Activated CD4-positive, alpha-beta T cell treated with anti-CD3 and anti-CD28 coated beads, Interleukin-2, amount 10 ng/mL, durations not matched to agents 24 days and 14 days (primary cell): Measurements from ENCODE around the gene NBEAL1. TPM values are rescaled to one million over a fixed set of nuclear protein-coding genes. Genes with fewer than 3 reads are reported as not detected.
"Not testable (repeated sequence)": the region's sequence is repeated elsewhere in the genome, so short reads cannot be mapped to it uniquely, and the experiment has no call there.

Experiments used
- DNase-seq: peaks from one replicate; pipeline ENCODE4 v3.0.0; 2022
- H3K27ac Mint-ChIP-seq: one replicate; pipeline ENCODE4 v1.8.0; 2022; ENCODE audit warnings: mild to moderate bottlenecking, mixed read lengths
- H3K27me3 Mint-ChIP-seq: one replicate; pipeline ENCODE4 v1.8.0; 2022; ENCODE audit warnings: mixed read lengths
- H3K36me3 Mint-ChIP-seq: one replicate; pipeline ENCODE4 v1.8.0; 2022; ENCODE audit warnings: low read depth, mild to moderate bottlenecking, mixed read lengths
- H3K4me1 Mint-ChIP-seq: one replicate; pipeline ENCODE4 v1.8.0; 2021; ENCODE audit warnings: mixed read lengths
- H3K4me3 Mint-ChIP-seq: one replicate; pipeline ENCODE4 v1.8.0; 2022; ENCODE audit warnings: mild to moderate bottlenecking, moderate library complexity, mixed read lengths
- H3K9me3 Mint-ChIP-seq: one replicate; pipeline ENCODE4 v1.8.0; 2021; ENCODE audit warnings: mixed read lengths
- intact Hi-C: fragments of 100-400 bp; cut with micrococcal nuclease; formaldehyde crosslinking; loops from one replicate; pipeline ENCODE4 v1.15.1; 2023
- total RNA-seq: library from RNA; stranded (reverse); gene quantifications from 2 replicates; pipeline ENCODE4 v1.2.3, GENCODE V29; 2022

The NBEAL1 gene
- total RNA-seq, 1 donor from 2014 or later, result 9.5 TPM

- no peak overlapping the region for H3K4me3 Mint-ChIP-seq
- peaks cover 10% of the 10 kb centered on the region for H3K4me1 Mint-ChIP-seq
- no peak for DNase-seq
- intact Hi-C loops, result no loop called here
- peaks cover 31% of the 10 kb centered on the region for H3K9me3 Mint-ChIP-seq
- H3K27me3 Mint-ChIP-seq, result no peaks in the 10 kb centered on the region
- H3K36me3 Mint-ChIP-seq, result peaks cover 32% of the 10 kb centered on the region
- H3K27ac Mint-ChIP-seq, result no peak overlapping the region
Measured at GRCh38 chr2:203104273-203104672, 89.6 kb downstream of the NBEAL1 start.

GRCh38 chr2:203105996-203106395 is 91.3 kb downstream of the NBEAL1 start:
- Mint-ChIP-seq H3K36me3 (peaks cover 29% of the 10 kb centered on the region), H3K4me3 (no peak overlapping the region), H3K4me1 (peaks cover 10% of the 10 kb centered on the region), H3K27ac (no peak overlapping the region), H3K9me3 (peaks cover 28% of the 10 kb centered on the region), H3K27me3 (no peaks in the 10 kb centered on the region)
- DNase-seq, result no peak
- intact Hi-C loops, result no loop called here

- H3K4me1 Mint-ChIP-seq, DNase-seq, H3K27me3 Mint-ChIP-seq, H3K4me3 Mint-ChIP-seq, intact Hi-C loops, H3K9me3 Mint-ChIP-seq, H3K27ac Mint-ChIP-seq: not testable (repeated sequence)
- H3K36me3 Mint-ChIP-seq, result peaks cover 11% of the 10 kb centered on the region
Measured at GRCh38 chr2:203110496-203110895, 95.8 kb downstream of the NBEAL1 start.

GRCh38 chr2:203112342-203112741 is 97.7 kb downstream of the NBEAL1 start:
- no peak for DNase-seq
- Mint-ChIP-seq H3K4me1 (no peaks in the 10 kb centered on the region), H3K36me3 (peaks cover 9% of the 10 kb centered on the region), H3K4me3 (no peak overlapping the region), H3K27me3 (no peaks in the 10 kb centered on the region), H3K9me3 (no peaks in the 10 kb centered on the region), H3K27ac (no peak overlapping the region)
- intact Hi-C loops, result no loop called here

- H3K4me3 Mint-ChIP-seq, H3K27me3 Mint-ChIP-seq, H3K36me3 Mint-ChIP-seq, intact Hi-C loops, H3K27ac Mint-ChIP-seq, H3K9me3 Mint-ChIP-seq, H3K4me1 Mint-ChIP-seq, DNase-seq: not testable (repeated sequence)
Measured at GRCh38 chr2:203115201-203115700, 100.6 kb downstream of the NBEAL1 start.

GRCh38 chr2:203122317-203122986 is 107.8 kb downstream of the NBEAL1 start:
- Mint-ChIP-seq H3K36me3 (no peaks in the 10 kb centered on the region), H3K9me3 (no peaks in the 10 kb centered on the region), H3K27me3 (no peaks in the 10 kb centered on the region)

GRCh38 chr2:203126996-203127395 is 112.3 kb downstream of the NBEAL1 start:
- no peak for DNase-seq
- Mint-ChIP-seq H3K27me3 (no peaks in the 10 kb centered on the region), H3K4me1 (no peaks in the 10 kb centered on the region), H3K9me3 (no peaks in the 10 kb centered on the region), H3K27ac (no peak overlapping the region), H3K36me3 (no peaks in the 10 kb centered on the region), H3K4me3 (no peak overlapping the region)
- intact Hi-C loops, result no loop called here

More at GRCh38 chr2:203122317-203122986, 107.8 kb downstream of the NBEAL1 start:
- Mint-ChIP-seq H3K4me1 (no peaks in the 10 kb centered on the region), H3K4me3 (no peak overlapping the region), H3K27ac (no peak overlapping the region)
- intact Hi-C loops, result no loop called here
- no peak for DNase-seq

- Mint-ChIP-seq H3K36me3 (no peaks in the 10 kb centered on the region), H3K27ac (no peak overlapping the region), H3K4me1 (no peaks in the 10 kb centered on the region), H3K4me3 (no peak overlapping the region), H3K9me3 (no peaks in the 10 kb centered on the region), H3K27me3 (no peaks in the 10 kb centered on the region)
- intact Hi-C loops, result no loop called here
- DNase-seq, result no peak
Measured at GRCh38 chr2:203135105-203135504, 120.4 kb downstream of the NBEAL1 start.

- intact Hi-C loops, result no loop called here
- no peaks in the 10 kb centered on the region for H3K9me3 Mint-ChIP-seq
- H3K36me3 Mint-ChIP-seq, result peaks cover 2% of the 10 kb centered on the region
- no peak overlapping the region for H3K4me3 Mint-ChIP-seq
- H3K27ac Mint-ChIP-seq, result no peak overlapping the region
- DNase-seq, result no peak
- no peaks in the 10 kb centered on the region for H3K4me1 Mint-ChIP-seq
- no peaks in the 10 kb centered on the region for H3K27me3 Mint-ChIP-seq
Measured at GRCh38 chr2:203143391-203143790, 128.7 kb downstream of the NBEAL1 start.

GRCh38 chr2:203149194-203149593 is 134.5 kb downstream of the NBEAL1 start:
- no peak overlapping the region for H3K4me3 Mint-ChIP-seq

GRCh38 chr2:203155406-203155805 is 140.7 kb downstream of the NBEAL1 start:
- Mint-ChIP-seq H3K4me1 (peaks cover 5% of the 10 kb centered on the region), H3K27me3 (no peaks in the 10 kb centered on the region), H3K4me3 (no peak overlapping the region), H3K27ac (no peak overlapping the region), H3K9me3 (no peaks in the 10 kb centered on the region), H3K36me3 (peaks cover 2% of the 10 kb centered on the region)
- DNase-seq, result peak; percentile 63
- intact Hi-C loops, result no loop called here

More at GRCh38 chr2:203149194-203149593, 134.5 kb downstream of the NBEAL1 start:
- peaks cover 6% of the 10 kb centered on the region for H3K36me3 Mint-ChIP-seq
- no peak for DNase-seq
- no peaks in the 10 kb centered on the region for H3K27me3 Mint-ChIP-seq
- intact Hi-C loops, result no loop called here
- H3K27ac Mint-ChIP-seq, result no peak overlapping the region
- no peaks in the 10 kb centered on the region for H3K4me1 Mint-ChIP-seq
- no peaks in the 10 kb centered on the region for H3K9me3 Mint-ChIP-seq

- H3K4me3 Mint-ChIP-seq, H3K36me3 Mint-ChIP-seq, H3K9me3 Mint-ChIP-seq, intact Hi-C loops, H3K4me1 Mint-ChIP-seq, H3K27ac Mint-ChIP-seq, H3K27me3 Mint-ChIP-seq, DNase-seq: not testable (repeated sequence)
Measured at GRCh38 chr2:203162722-203163121, 148.0 kb downstream of the NBEAL1 start.

GRCh38 chr2:203164311-203164935 is 149.7 kb downstream of the NBEAL1 start:
- Mint-ChIP-seq H3K9me3 (peaks cover 6% of the 10 kb centered on the region), H3K4me3 (no peak overlapping the region), H3K36me3 (peaks cover 5% of the 10 kb centered on the region), H3K27me3 (no peaks in the 10 kb centered on the region), H3K27ac (no peak overlapping the region), H3K4me1 (no peaks in the 10 kb centered on the region)
- intact Hi-C loops, result no loop called here
- DNase-seq, result no peak

- H3K27me3 Mint-ChIP-seq, result no peaks in the 10 kb centered on the region
- no peak for DNase-seq
- H3K9me3 Mint-ChIP-seq, result peaks cover 6% of the 10 kb centered on the region
- no peaks in the 10 kb centered on the region for H3K4me1 Mint-ChIP-seq
- no peak overlapping the region for H3K4me3 Mint-ChIP-seq
- intact Hi-C loops, result no loop called here
- peaks cover 5% of the 10 kb centered on the region for H3K36me3 Mint-ChIP-seq
- H3K27ac Mint-ChIP-seq, result no peak overlapping the region
Measured at GRCh38 chr2:203167751-203168150, 153.1 kb downstream of the NBEAL1 start.
